PFSK-1 (cell line): ENCODE results near the gene TNS3.

Source experiments
- FOXP2 ChIP-seq: optimal IDR thresholded peaks from 2 replicates; pipeline ENCODE3; 2011; ENCODE audit warnings: borderline replicate concordance, control low read depth, inconsistent platforms; ENCODE audit not compliant: insufficient read depth; ENCODE audit errors: extremely low read length, extremely low read depth
- POLR2AphosphoS5 ChIP-seq: IDR thresholded peaks from 2 replicates; pipeline ENCODE4 v1.6.1; 2012; ENCODE audit warnings: low read depth, mild to moderate bottlenecking, control low read depth, low read length, moderate library complexity
- SIN3A ChIP-seq: IDR thresholded peaks from 2 replicates; pipeline ENCODE4 v1.6.1; 2012; ENCODE audit warnings: mild to moderate bottlenecking, low read length, moderate library complexity, borderline replicate concordance; ENCODE audit not compliant: insufficient read depth
- TAF1 ChIP-seq: IDR thresholded peaks from 2 replicates; pipeline ENCODE4 v1.6.1; 2012; ENCODE audit warnings: low read length, control low read depth, borderline replicate concordance; ENCODE audit not compliant: insufficient read depth
- TF ChIP-seq, protein P1 (sequence below), 2 experiments: IDR thresholded peaks; 2 replicates each; pipeline versions ENCODE4 v1.6.1 to v1.8.0; 2011 to 2012; ENCODE audit warnings: low read depth in 2 of 2, low read length in 2 of 2, control low read depth in 1 of 2, inconsistent platforms in 1 of 2, mild to moderate bottlenecking in 1 of 2, moderate library complexity in 1 of 2; ENCODE audit not compliant: insufficient read depth in 1 of 2

TNS3 gene

DNA sequence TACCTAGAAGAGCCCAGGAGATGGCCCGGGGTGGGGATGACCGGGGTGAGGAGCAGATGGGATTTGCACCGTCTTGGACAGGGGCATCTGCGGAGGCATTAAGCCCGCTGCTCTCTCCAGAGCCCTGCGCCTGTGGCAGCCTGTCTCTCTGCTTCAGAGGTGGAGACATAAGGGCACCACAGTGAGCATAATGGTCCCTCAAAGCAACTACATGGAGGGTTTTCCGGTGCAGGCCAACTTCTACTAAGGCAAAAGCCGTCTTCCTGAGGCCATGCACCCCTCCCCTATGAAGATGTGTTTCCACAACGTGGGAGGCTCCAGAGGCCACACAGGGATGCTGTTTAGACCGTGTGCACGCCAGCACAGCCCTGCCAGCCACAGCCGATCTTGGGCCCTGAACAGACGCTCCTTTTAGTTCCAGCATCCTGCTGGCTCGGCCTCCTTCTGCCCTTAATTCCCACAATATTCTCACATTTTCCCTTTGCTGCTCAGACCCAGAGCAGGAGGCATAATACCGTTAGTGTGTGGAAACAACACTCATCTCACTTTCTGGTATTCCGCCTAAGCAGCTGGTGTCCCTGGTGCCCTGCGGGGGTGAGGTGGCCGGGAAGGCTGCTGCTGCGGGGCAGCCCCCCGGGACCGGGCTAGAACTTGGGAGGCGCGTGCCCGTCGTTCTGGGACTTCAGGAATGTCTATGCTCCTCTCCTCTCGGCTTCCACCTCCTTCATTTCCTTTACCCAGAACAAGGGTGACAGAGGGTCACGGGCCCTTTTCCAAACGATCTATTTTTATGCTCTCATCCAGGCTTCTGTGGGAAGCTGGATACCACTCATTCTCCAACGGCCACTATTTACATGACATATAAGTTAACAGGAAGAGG lies 266.9 kb downstream of the TNS3 start:
- no peak for TF ChIP-seq TAF1
- TF ChIP-seq SIN3A = no peak
- no peak for TF ChIP-seq POLR2AphosphoS5
- TF ChIP-seq, protein P1, sequence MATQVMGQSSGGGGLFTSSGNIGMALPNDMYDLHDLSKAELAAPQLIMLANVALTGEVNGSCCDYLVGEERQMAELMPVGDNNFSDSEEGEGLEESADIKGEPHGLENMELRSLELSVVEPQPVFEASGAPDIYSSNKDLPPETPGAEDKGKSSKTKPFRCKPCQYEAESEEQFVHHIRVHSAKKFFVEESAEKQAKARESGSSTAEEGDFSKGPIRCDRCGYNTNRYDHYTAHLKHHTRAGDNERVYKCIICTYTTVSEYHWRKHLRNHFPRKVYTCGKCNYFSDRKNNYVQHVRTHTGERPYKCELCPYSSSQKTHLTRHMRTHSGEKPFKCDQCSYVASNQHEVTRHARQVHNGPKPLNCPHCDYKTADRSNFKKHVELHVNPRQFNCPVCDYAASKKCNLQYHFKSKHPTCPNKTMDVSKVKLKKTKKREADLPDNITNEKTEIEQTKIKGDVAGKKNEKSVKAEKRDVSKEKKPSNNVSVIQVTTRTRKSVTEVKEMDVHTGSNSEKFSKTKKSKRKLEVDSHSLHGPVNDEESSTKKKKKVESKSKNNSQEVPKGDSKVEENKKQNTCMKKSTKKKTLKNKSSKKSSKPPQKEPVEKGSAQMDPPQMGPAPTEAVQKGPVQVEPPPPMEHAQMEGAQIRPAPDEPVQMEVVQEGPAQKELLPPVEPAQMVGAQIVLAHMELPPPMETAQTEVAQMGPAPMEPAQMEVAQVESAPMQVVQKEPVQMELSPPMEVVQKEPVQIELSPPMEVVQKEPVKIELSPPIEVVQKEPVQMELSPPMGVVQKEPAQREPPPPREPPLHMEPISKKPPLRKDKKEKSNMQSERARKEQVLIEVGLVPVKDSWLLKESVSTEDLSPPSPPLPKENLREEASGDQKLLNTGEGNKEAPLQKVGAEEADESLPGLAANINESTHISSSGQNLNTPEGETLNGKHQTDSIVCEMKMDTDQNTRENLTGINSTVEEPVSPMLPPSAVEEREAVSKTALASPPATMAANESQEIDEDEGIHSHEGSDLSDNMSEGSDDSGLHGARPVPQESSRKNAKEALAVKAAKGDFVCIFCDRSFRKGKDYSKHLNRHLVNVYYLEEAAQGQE (IDR thresholded peaks at IDR 0.05; ENCODE audit: insufficient read depth in 1 of 2, low read depth in 2 of 2, low read length in 2 of 2) = no peak
- TF ChIP-seq FOXP2 = no peak

DNA sequence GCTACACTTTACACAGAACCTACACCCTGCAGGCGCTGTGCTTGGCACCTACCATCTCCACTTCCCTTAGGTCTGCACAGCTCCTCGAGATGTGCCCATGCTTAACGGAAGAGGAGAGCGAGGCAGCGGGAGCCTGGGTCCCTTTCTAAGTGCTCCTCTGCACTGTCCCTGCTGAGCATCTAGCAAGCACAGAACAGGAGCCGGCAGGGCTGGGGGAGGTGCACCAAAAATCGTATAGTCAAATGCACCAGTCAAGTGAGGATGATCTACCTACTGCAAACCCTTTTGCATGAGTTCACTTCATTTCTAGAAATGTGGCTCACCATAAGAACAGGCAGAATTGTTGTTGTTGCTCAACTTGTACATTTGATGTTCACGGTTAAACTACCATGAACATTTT lies 267.7 kb downstream of the TNS3 start:
- TF ChIP-seq FOXP2 (no peak), POLR2AphosphoS5 (no peak), SIN3A (no peak), TAF1 (no peak)
- TF ChIP-seq, protein P1 (IDR thresholded peaks at IDR 0.05; ENCODE audit: insufficient read depth in 1 of 2, low read depth in 2 of 2, low read length in 2 of 2) = no peak

DNA sequence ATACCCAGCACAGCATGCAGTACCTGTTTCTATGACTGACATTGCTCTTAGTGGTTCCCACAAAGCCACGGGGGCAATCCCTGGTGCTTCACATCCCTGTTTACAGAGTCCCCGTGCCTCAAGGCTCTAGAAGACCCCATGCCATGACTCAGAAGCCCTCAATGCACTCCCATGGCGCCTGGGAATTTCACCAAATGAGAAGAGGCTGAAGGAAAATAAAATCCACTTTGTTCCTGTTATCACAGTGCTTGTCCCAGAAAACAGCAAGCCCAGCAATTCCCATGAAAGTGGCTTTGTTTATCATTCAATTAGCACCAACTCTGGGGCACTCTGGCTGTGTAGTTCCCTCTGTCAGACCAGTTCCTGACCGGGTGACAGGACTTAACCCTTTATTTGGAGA lies 268.3 kb downstream of the TNS3 start:
- TF ChIP-seq POLR2AphosphoS5 (no peak), TAF1 (no peak), FOXP2 (no peak), SIN3A (no peak)

DNA sequence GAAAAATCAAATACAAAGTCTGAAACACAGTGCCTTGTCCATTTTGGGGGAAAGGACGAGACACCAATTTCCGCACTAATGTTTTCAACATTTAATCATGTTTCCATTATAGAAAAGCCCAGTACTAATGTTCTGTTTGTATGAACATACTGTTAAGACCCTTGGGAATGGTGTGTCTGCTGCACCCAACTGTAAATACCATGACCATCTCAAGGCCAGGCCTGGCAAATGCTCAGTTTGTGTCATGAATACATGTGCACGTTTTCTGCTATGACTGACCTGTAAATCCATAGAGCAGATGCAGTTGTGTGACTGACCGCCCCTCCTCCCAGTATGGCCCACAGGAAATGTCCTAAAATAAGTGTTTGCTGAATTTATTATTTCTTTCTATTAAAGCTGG lies 270.0 kb downstream of the TNS3 start:
- TF ChIP-seq, protein P1 (IDR thresholded peaks at IDR 0.05; ENCODE audit: insufficient read depth in 1 of 2, low read depth in 2 of 2, low read length in 2 of 2) = no peak
- TF ChIP-seq TAF1 (no peak), POLR2AphosphoS5 (no peak), SIN3A (no peak), FOXP2 (no peak)

DNA sequence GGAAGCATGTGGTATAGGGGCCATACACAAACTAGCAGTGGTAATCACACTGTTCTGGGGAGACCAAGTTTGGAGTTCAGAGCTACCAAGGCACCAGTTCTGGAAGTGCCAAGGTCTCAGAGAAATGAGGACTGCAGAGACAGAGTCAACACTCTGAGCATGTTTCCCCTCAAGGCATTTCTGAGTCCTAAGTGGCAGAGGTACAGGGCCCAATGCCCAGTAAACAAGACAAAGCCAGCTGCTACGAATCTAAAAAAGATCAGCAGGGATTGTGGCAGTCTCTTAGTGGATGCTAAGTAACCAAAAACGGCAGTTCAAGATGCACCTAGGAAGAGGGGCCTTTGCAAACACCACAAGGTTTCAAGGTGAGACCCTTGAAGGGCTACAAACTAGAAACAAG lies 271.9 kb downstream of the TNS3 start:
- TF ChIP-seq SIN3A = no peak
- no peak for TF ChIP-seq FOXP2
- TF ChIP-seq TAF1 = no peak
- no peak for TF ChIP-seq POLR2AphosphoS5
- TF ChIP-seq, protein P1 (IDR thresholded peaks at IDR 0.05; ENCODE audit: insufficient read depth in 1 of 2, low read depth in 2 of 2, low read length in 2 of 2) = no peak
